Prostate gland (tissue), 2 donors: ENCODE measurements around the gene TIE1. TPM values are rescaled to one million over a fixed set of nuclear protein-coding genes. Genes with fewer than 3 reads are reported as not detected.
"Not testable (repeated sequence)": the region's sequence is repeated elsewhere in the genome, so short reads cannot be mapped to it uniquely, and the experiment has no call there.

ENCODE experiments used
- DNase-seq: peaks from one replicate; pipeline ENCODE4 v3.0.0-alpha.2; 2019; ENCODE audit warnings: low spot score
- H3K27ac ChIP-seq, 2 donors: fragments of 200-600 bp; sonication (generic); 2 replicates each; pipeline ENCODE4 v1.5.1; 2017 to 2019
- H3K27me3 ChIP-seq: fragments of 200-600 bp; sonication (generic); replicated peaks from 2 replicates; pipeline ENCODE4 v1.5.1; 2019; ENCODE audit not compliant: insufficient read depth
- H3K36me3 ChIP-seq, 2 donors: fragments of 200-600 bp; sonication (generic); 1 replicate in 1 of 2; 2 replicates in 1 of 2; pipeline versions ENCODE4 v1.5.1 to v1.8.1; 2017 to 2019
- H3K4me1 ChIP-seq: fragments of 200-600 bp; sonication (generic); replicated peaks from 2 replicates; pipeline ENCODE4 v1.5.1; 2019
- H3K4me3 ChIP-seq, 2 donors: fragments of 200-600 bp; sonication (generic); 2 replicates each; pipeline ENCODE4 v1.5.1; 2017 to 2019
- H3K9me3 ChIP-seq: fragments of 200-600 bp; sonication (generic); 2 replicates; pipeline ENCODE4 v1.5.1; 2017
- POLR2A ChIP-seq: fragments of 450-650 bp; IDR thresholded peaks from one replicate; pipeline ENCODE4 v1.6.1; 2016; ENCODE audit warnings: antibody characterized with exemption, mild to moderate bottlenecking
- POLR2AphosphoS5 ChIP-seq: sonication (generic); formaldehyde crosslinking; IDR thresholded peaks from one replicate; pipeline ENCODE4 v1.6.1; 2017; ENCODE audit warnings: antibody characterized with exemption
- WGBS: methylation state at CpG from one replicate; pipeline ENCODE4 v1.1.5; 2018; 5-methylcytosine and 5-hydroxymethylcytosine counted together
- intact Hi-C: fragments of 100-400 bp; cut with DNase I; formaldehyde crosslinking; loops from one replicate; pipeline ENCODE4 v1.14.2; 2022
- microRNA-seq: library from miRNA; unstranded; fragments of <30 nt; microRNA quantifications from one replicate; pipeline ENCODE4, GENCODE V29; 2016
- total RNA-seq, 2 donors: library from RNA; depleted of rRNA; stranded (reverse); fragments of >200 nt; gene quantifications; one replicate each; pipeline ENCODE4 v1.1.0, GENCODE V29; 2016
- TF ChIP-seq, protein P1 (sequence below), 4 experiments: fragments of 200-600 bp in 2 of 4; fragments of 450-650 bp in 2 of 4; sonication (generic) in 2 of 4; IDR thresholded peaks; 1 replicate in 3 of 4; 2 replicates in 1 of 4; pipeline ENCODE4 v1.5.1; 2016 to 2019; ENCODE audit warnings: antibody characterized with exemption in 4 of 4, mild to moderate bottlenecking in 2 of 4, moderate library complexity in 2 of 4

TIE1 gene
- total RNA-seq, 2 donors from 2014 or later: 18.7 to 21.7 TPM

DNA sequence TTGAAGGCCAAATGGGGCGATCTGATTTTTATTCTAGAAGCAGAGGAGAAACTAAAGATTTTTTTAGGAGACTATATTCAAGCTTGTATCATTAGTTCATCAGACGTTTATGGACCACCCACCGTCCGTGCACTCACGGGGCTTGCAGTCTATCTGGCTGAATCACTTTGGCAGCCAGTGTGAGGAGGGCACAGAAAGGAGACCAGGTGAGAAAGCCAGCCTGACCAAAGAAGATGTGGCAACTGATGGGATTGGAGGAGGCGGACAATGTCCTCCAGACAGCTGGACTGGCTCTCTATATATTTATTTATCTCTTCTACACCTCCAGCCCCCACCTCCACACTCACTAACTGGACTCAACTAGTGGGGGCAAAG lies 67.9 kb downstream of the TIE1 start:
- Histone ChIP-seq H3K4me1 (peaks cover 22% of the 10 kb centered on the region), H3K9me3 (no peaks in the 10 kb centered on the region), H3K36me3 (peaks cover 7 to 13% of the 10 kb centered on the region in 2 donors), H3K27ac (peak overlapping the region; percentile 89 to 91), H3K27me3 (no peaks in the 10 kb centered on the region), H3K4me3 (peak overlapping the region; percentile 62 to 66)
- TF ChIP-seq, protein P1, sequence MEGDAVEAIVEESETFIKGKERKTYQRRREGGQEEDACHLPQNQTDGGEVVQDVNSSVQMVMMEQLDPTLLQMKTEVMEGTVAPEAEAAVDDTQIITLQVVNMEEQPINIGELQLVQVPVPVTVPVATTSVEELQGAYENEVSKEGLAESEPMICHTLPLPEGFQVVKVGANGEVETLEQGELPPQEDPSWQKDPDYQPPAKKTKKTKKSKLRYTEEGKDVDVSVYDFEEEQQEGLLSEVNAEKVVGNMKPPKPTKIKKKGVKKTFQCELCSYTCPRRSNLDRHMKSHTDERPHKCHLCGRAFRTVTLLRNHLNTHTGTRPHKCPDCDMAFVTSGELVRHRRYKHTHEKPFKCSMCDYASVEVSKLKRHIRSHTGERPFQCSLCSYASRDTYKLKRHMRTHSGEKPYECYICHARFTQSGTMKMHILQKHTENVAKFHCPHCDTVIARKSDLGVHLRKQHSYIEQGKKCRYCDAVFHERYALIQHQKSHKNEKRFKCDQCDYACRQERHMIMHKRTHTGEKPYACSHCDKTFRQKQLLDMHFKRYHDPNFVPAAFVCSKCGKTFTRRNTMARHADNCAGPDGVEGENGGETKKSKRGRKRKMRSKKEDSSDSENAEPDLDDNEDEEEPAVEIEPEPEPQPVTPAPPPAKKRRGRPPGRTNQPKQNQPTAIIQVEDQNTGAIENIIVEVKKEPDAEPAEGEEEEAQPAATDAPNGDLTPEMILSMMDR (IDR thresholded peaks at IDR 0.05): no peak
- no peak for TF ChIP-seq POLR2A
- no peak for TF ChIP-seq POLR2AphosphoS5
- intact Hi-C loops: loop anchor here (5.0 kb wide), 1 partner anchor 131 kb away; no protein-coding TSS in a partner anchor
- WGBS: 16% methylated on average over 6 of the region's 6 CpGs
- no peak for DNase-seq

GRCh38 chr1:43369779-43370178 lies 69.0 kb downstream of the TIE1 start:
- intact Hi-C loops: loop anchor here (5.0 kb wide), 1 partner anchor 132 kb away; no protein-coding TSS in a partner anchor
- peaks cover 22% of the 10 kb centered on the region for H3K4me1 ChIP-seq

DNA sequence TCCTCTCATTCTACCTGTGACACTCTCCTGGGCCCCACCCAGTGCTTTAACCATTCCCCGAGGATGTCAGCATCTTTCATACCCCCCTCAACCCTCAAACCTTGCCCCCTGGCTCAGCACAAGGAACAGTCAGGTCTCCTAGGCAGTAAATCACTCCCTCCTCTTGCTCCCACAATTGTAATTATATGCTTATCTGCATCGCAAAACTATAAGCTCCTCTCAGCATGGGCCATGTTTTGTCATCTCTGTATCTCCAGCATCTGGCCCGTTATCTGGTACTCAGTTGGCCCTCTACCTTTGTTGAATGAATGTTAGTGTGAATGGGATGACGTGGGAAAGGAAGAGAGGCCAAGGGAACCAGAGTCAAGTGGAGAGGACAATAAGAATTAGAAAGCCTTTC lies 69.8 kb downstream of the TIE1 start:
- no peak overlapping the region for H3K4me3 ChIP-seq
- TF ChIP-seq POLR2AphosphoS5 (no peak), POLR2A (no peak)
- TF ChIP-seq, protein P1 (IDR thresholded peaks at IDR 0.05): no peak
- no peaks in the 10 kb centered on the region for H3K36me3 ChIP-seq
- H3K27me3 ChIP-seq: no peaks in the 10 kb centered on the region
- H3K9me3 ChIP-seq: no peaks in the 10 kb centered on the region
- intact Hi-C loops: no loop called here
- H3K27ac ChIP-seq: no peak overlapping the region
- 61% methylated on average over 4 of the region's 4 CpGs for WGBS
- peaks cover 18% of the 10 kb centered on the region for H3K4me1 ChIP-seq
- DNase-seq: no peak

More at GRCh38 chr1:43369779-43370178, 69.0 kb downstream of the TIE1 start:
- H3K27me3 ChIP-seq, H3K4me3 ChIP-seq, H3K27ac ChIP-seq, H3K36me3 ChIP-seq, DNase-seq, H3K9me3 ChIP-seq: not testable (repeated sequence)
- WGBS: 93% methylated on average over 6 of the region's 6 CpGs

DNA sequence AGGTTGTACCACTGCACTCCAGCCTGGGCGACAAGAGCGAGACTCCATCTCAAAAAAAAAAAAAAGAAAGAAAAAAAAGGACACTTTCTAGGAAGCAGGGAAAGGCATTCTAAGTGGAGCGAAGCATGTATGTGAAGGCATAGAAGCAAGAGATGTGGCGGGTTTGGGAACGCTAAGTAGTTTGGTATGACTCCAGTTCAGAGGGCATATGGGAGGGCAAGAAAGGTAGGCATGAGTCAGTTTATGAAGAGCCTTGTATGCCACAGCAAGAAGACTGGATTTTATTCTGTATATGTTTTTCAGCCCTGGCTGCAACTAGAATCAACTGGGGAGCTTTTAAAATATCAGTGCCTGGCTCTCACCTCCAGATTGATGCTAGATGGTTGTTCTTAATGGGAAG lies 71.4 kb downstream of the TIE1 start:
- WGBS: 96% methylated on average over 5 of the region's 5 CpGs
- Histone ChIP-seq H3K27me3 (no peaks in the 10 kb centered on the region), H3K4me3 (no peak overlapping the region), H3K27ac (no peak overlapping the region), H3K36me3 (no peaks in the 10 kb centered on the region), H3K4me1 (peaks cover 7% of the 10 kb centered on the region), H3K9me3 (no peaks in the 10 kb centered on the region)
- intact Hi-C loops: no loop called here
- DNase-seq: no peak
- no peak for TF ChIP-seq POLR2AphosphoS5
- TF ChIP-seq POLR2A: no peak
- TF ChIP-seq, protein P1 (IDR thresholded peaks at IDR 0.05): no peak

Small RNAs within 50 kb of the gene (microRNA-seq; reads per million reads assigned to microRNA genes)
- gene MIR6734: 6.4 reads per million, percentile 46 among the genes with 10 or more reads in this experiment

Other genes starting within 250 kb of the TIE1 start
- gene EBNA1BP2, start 128.7 kb upstream of the TIE1 start, total RNA-seq: 10 to 100 TPM; 65.7 to 70.7 TPM
- 1 to 10 TPM in 1 of 2 donors, under 1 TPM in 1; 0.14 to 4.7 TPM for gene CFAP57, start 128.7 kb upstream of the TIE1 start, total RNA-seq
- gene TMEM125, start 31.0 kb upstream of the TIE1 start, total RNA-seq: 10 to 100 TPM; 18.3 to 29.9 TPM
- 10 to 100 TPM in 1 of 2 donors, 1 to 10 TPM in 1; 5.5 to 21.7 TPM for gene C1orf210, start 15.4 kb upstream of the TIE1 start, total RNA-seq
- gene MPL, start 36.8 kb downstream of the TIE1 start, total RNA-seq: not detected
- gene CDC20, start 58.0 kb downstream of the TIE1 start, total RNA-seq: 10 to 100 TPM in 1 of 2 donors, 1 to 10 TPM in 1; 2.2 to 14.9 TPM
- 10 to 100 TPM; 48.6 to 62.0 TPM for gene ELOVL1, start 67.0 kb downstream of the TIE1 start, total RNA-seq
- gene MED8, start 88.8 kb downstream of the TIE1 start, total RNA-seq: 10 to 100 TPM; 36.9 to 43.2 TPM
- gene SZT2, start 88.9 kb downstream of the TIE1 start, total RNA-seq: 10 to 100 TPM; 30.3 to 76.9 TPM
- gene HYI, start 152.9 kb downstream of the TIE1 start, total RNA-seq: 100 to 1,000 TPM in 1 of 2 donors, 10 to 100 TPM in 1; 67.7 to 104 TPM
- gene PTPRF, start 229.9 kb downstream of the TIE1 start, total RNA-seq: 100 to 1,000 TPM; 182 to 292 TPM